ENCODE results near the gene ZMYND10.

ZMYND10 gene

GRCh38 chr3:50293079-50293801 is 52.3 kb downstream of the ZMYND10 start:
- no peak for DNase-seq (ENCODE audit: insufficient read length, low spot score)
- FAIRE-seq: no peak
- TF ChIP-seq, protein P1, sequence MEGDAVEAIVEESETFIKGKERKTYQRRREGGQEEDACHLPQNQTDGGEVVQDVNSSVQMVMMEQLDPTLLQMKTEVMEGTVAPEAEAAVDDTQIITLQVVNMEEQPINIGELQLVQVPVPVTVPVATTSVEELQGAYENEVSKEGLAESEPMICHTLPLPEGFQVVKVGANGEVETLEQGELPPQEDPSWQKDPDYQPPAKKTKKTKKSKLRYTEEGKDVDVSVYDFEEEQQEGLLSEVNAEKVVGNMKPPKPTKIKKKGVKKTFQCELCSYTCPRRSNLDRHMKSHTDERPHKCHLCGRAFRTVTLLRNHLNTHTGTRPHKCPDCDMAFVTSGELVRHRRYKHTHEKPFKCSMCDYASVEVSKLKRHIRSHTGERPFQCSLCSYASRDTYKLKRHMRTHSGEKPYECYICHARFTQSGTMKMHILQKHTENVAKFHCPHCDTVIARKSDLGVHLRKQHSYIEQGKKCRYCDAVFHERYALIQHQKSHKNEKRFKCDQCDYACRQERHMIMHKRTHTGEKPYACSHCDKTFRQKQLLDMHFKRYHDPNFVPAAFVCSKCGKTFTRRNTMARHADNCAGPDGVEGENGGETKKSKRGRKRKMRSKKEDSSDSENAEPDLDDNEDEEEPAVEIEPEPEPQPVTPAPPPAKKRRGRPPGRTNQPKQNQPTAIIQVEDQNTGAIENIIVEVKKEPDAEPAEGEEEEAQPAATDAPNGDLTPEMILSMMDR (IDR thresholded peaks at IDR 0.05; ENCODE audit: insufficient read depth, missing control alignments): no peak

GRCh38 chr3:50292159-50293078 is 53.1 kb downstream of the ZMYND10 start, which contains the start of gene IFRD2:
IFRD2 (minus strand) TSS chr3:50292429; CDS start chr3:50292274, 155 bp downstream.
- FAIRE-seq (no peak), DNase-seq (ENCODE audit: insufficient read length, low spot score) (peak; percentile 97)
- TF ChIP-seq, protein P1 (IDR thresholded peaks at IDR 0.05; ENCODE audit: insufficient read depth, missing control alignments): no peak

Measured in D721Med (cell line).